22Rv1 (cell line): ENCODE data around the gene RSF1.

Experiments used
- H3K27ac ChIP-seq: fragments of 450-650 bp; 2 replicates; pipeline ENCODE4 v1.5.1; 2017
- ZFX ChIP-seq: fragments of 450-650 bp; IDR thresholded peaks from 2 replicates; pipeline ENCODE4 v1.6.1; 2017; ENCODE audit warnings: antibody characterized with exemption, borderline replicate concordance
- TF ChIP-seq, protein P1 (sequence below): fragments of 450-650 bp; IDR thresholded peaks from 2 replicates; pipeline ENCODE4 v1.5.1; 2017; ENCODE audit warnings: mild to moderate bottlenecking

RSF1 gene

GRCh38 chr11:77771135-77771534, 49.4 kb downstream of the RSF1 start:
- TF ChIP-seq, protein P1, sequence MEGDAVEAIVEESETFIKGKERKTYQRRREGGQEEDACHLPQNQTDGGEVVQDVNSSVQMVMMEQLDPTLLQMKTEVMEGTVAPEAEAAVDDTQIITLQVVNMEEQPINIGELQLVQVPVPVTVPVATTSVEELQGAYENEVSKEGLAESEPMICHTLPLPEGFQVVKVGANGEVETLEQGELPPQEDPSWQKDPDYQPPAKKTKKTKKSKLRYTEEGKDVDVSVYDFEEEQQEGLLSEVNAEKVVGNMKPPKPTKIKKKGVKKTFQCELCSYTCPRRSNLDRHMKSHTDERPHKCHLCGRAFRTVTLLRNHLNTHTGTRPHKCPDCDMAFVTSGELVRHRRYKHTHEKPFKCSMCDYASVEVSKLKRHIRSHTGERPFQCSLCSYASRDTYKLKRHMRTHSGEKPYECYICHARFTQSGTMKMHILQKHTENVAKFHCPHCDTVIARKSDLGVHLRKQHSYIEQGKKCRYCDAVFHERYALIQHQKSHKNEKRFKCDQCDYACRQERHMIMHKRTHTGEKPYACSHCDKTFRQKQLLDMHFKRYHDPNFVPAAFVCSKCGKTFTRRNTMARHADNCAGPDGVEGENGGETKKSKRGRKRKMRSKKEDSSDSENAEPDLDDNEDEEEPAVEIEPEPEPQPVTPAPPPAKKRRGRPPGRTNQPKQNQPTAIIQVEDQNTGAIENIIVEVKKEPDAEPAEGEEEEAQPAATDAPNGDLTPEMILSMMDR = no peak
- no peak for TF ChIP-seq ZFX
- H3K27ac ChIP-seq = no peak overlapping the region

GRCh38 chr11:77770629-77771028, 49.9 kb downstream of the RSF1 start:
- H3K27ac ChIP-seq = no peak overlapping the region
- no peak for TF ChIP-seq ZFX

DNA sequence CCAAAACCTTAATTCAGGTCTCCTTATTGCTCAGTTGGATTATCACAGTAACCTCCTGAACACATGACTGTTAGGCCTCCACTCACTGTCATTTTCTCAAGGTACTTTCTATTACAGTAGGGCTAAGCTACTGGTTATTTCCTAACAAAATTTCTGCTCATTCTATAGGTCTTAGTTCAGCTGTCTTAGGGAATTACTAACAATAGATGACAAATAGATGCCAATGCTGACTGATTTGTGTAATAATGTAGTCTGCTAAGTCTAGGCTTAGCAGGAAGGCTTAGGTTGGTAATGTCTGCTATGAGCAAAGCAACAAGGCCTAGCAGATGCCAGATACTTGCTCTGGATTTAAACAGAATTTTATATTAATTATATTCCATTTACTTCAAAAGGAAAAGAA, 58.1 kb downstream of the RSF1 start:
- no peak overlapping the region for H3K27ac ChIP-seq
- no peak for TF ChIP-seq ZFX
- TF ChIP-seq, protein P1 = no peak

DNA sequence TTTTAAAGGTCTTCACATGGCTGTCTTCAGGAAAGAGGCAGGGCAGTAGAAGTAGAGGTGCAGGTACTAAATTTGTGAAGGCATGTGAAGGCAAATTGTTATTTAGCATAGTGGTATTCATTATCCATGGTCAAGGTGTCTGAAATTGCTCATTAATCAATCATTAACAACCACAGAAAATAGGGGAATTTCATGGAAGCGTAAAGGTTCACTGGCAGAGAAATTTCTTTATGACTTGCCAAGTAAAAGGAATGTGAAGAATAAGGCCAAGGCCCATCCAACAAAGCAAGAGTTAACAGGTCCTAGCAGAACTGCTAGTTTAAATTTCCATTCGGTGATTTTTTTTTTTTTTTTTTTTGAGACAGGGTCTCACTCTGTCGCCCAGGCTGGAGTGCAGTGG, 59.0 kb downstream of the RSF1 start:
- TF ChIP-seq, protein P1 = no peak
- no peak for TF ChIP-seq ZFX
- no peak overlapping the region for H3K27ac ChIP-seq

DNA sequence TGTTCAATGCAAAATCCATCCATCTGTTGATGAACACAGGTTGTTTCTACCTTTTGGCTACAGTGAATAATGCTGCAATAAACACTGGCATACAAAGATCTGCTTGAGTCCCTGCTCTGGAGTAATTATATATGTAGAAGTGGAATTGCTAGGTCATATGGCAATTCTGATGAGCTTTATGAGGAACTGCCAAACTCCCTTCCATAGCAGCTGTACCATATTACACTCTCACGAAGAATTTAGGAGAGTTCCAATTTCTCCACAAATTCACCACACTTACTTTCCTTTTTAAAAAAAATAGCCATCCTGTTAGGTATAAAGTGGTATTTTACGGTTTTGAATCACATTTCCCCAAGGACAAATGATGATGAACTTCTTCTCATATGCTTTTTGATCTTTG, 62.2 kb downstream of the RSF1 start:
- no peak for TF ChIP-seq ZFX
- TF ChIP-seq, protein P1 = no peak
- H3K27ac ChIP-seq = no peak overlapping the region

GRCh38 chr11:77753230-77753629, 67.3 kb downstream of the RSF1 start:
- no peak overlapping the region for H3K27ac ChIP-seq
- no peak for TF ChIP-seq ZFX
- TF ChIP-seq, protein P1 = no peak

DNA sequence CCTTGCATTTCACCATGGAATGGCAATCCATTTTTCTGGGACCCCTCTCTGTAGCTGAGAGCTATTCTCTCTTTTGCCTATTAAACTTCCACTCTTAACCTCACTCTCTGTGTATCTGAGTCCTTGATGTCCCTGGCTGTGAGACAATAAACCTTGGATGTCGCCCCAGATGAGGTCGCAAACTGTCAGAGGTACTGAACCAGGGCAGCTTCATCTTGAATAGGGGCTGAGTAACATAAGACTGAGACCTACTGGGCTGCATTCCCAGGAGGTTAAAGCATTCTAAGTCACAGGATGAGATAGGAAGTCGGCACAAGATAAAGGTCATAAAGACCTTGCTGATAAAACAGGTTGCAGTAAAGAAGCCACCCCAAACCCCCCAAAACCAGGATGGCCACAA, 68.0 kb downstream of the RSF1 start:
- no peak overlapping the region for H3K27ac ChIP-seq
- TF ChIP-seq ZFX = no peak
- TF ChIP-seq, protein P1 = no peak

- no peak overlapping the region for H3K27ac ChIP-seq
- no peak for TF ChIP-seq ZFX
- TF ChIP-seq, protein P1 = no peak
These were observed 69.9 kb downstream of the RSF1 start for GRCh38 chr11:77750394-77751156.
